AG10803 (cell line): Measurements from ENCODE around the gene RETREG1.

Experiments used
- DNase-seq: peaks from one replicate; pipeline ENCODE4 v3.0.0; 2010; ENCODE audit warnings: low read depth
- H3K4me3 ChIP-seq: 2 replicates; pipeline ENCODE4 v1.5.1; 2011; ENCODE audit warnings: mild to moderate bottlenecking, low read length, control low read depth
- TF ChIP-seq, protein P1 (sequence below): conservative IDR thresholded peaks from 2 replicates; pipeline ENCODE4 v1.5.1; 2011; ENCODE audit warnings: mild to moderate bottlenecking, low read length, control low read depth, inconsistent platforms

The RETREG1 gene

DNA sequence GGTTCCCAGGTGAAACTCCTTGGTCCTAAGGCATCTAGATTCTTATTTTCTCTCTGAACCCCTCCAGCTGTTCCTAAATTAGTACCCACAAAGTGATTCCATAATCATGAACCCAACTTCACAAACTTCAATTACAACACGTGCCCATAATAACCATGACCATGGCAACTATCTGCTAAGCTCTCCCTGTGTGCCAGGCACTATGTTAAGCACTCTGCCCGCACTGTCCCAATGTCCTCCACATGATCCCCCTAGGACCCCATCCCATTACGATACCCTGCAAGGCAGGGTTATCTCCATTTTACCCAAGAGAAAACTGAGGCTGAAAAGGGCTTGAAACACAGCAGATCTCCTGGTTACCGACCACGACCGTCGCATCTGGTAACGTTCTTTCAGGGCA lies 125.9 kb downstream of the RETREG1 start:
- no peak for DNase-seq
- no peak overlapping the region for H3K4me3 ChIP-seq
- TF ChIP-seq, protein P1, sequence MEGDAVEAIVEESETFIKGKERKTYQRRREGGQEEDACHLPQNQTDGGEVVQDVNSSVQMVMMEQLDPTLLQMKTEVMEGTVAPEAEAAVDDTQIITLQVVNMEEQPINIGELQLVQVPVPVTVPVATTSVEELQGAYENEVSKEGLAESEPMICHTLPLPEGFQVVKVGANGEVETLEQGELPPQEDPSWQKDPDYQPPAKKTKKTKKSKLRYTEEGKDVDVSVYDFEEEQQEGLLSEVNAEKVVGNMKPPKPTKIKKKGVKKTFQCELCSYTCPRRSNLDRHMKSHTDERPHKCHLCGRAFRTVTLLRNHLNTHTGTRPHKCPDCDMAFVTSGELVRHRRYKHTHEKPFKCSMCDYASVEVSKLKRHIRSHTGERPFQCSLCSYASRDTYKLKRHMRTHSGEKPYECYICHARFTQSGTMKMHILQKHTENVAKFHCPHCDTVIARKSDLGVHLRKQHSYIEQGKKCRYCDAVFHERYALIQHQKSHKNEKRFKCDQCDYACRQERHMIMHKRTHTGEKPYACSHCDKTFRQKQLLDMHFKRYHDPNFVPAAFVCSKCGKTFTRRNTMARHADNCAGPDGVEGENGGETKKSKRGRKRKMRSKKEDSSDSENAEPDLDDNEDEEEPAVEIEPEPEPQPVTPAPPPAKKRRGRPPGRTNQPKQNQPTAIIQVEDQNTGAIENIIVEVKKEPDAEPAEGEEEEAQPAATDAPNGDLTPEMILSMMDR, result no peak

DNA sequence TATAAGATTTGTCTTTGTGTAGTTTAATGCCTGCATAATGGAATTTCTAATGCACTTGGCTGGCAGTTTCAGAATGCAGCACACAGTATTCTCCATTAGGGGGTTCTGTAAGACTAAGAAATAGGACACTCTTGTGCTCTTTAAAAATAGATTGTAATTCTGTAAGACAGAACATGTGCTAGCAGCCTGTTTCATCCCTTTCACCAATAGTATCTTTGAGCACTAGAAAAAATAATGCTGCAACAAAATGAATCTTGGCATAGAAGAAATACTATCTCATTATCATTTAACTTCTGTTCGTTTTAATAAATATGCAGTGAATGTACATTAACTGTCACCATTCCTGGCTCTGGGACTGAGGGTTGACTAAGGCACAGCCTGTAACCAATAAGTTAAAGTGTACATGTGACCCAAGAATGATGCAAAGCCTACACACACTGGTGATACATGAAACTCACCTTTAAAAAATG lies 127.4 kb downstream of the RETREG1 start:
- H3K4me3 ChIP-seq, result no peak overlapping the region
- DNase-seq, result peak; percentile 67
- TF ChIP-seq, protein P1, result peak; percentile 90

DNA sequence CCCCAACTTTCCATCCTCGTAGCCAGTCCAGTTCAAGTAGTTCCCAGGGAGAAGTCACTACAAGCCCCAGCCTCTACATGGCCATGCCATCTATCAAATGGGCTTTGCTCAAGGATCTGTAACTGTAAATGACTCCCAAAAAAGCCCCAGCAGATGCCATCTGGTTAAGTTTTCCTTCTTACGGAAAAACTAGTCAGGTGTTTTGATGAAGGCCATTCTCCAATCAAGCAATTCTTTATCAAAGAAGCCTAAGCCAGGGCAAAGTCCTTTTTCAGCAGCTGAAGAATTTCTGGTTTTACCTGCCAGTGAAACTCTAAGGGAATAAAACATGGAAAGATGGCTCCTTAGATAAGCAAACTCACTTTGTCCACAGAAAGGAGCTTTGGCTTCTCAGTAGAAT lies 129.3 kb downstream of the RETREG1 start:
- DNase-seq, result no peak
- TF ChIP-seq, protein P1, result no peak
- no peak overlapping the region for H3K4me3 ChIP-seq

DNA sequence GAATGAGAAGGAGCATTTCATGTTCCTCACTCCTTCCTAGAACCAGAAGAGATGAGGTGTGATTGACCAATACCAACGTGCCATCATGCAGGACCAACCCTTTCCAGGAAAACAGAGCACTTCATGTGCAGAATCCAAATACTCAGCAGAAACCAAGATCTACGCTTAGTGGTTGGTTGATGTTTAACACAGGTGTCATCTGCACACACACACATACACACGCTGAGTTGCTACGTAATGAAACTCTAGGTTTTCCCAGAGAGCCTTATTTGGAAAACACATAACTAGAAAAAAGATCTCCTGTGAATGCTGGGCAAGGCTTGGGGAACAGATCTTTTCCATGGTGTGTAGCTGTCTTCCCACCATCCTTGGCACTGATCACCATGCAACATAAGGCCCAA lies 130.1 kb downstream of the RETREG1 start:
- no peak for DNase-seq
- TF ChIP-seq, protein P1, result no peak
- H3K4me3 ChIP-seq, result no peak overlapping the region

DNA sequence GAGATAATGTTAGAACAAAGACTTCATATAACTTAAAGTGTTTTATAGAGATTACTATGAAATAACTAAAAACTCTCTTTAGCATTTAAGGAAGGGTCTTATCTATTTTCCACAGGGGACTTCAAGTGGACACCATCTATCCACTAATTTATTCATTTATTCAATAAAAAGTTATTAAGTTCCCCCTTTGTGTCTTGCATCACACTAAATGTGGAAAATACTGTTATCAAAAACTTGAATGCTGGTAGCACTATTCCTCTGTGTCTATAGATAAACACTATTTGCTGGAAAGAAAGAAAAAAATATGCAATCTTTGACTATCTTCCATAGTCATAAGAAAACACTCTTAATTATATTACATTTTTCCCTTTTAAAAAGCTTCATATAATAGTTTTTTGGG lies 131.1 kb downstream of the RETREG1 start:
- no peak overlapping the region for H3K4me3 ChIP-seq
- DNase-seq, result no peak
- TF ChIP-seq, protein P1, result no peak

DNA sequence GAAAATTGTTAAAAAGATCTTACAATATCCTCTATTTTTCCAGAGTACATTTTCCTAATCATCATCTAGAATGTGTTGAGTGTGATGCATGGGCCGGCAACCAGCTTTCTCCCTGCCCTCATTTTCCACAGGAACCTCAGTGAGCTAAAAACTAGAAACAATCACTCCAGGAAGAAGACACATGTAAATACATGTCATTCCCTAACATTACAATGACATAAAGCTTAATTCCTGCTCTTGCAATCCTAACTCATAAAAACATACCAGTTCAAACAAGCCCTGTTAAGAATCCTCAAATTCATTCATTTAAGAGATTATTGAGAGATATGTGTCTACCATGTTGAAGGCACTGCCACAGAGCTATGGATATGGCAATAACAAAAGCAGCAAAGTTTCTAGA lies 132.7 kb downstream of the RETREG1 start:
- H3K4me3 ChIP-seq, result no peak overlapping the region
- TF ChIP-seq, protein P1, result no peak
- no peak for DNase-seq

DNA sequence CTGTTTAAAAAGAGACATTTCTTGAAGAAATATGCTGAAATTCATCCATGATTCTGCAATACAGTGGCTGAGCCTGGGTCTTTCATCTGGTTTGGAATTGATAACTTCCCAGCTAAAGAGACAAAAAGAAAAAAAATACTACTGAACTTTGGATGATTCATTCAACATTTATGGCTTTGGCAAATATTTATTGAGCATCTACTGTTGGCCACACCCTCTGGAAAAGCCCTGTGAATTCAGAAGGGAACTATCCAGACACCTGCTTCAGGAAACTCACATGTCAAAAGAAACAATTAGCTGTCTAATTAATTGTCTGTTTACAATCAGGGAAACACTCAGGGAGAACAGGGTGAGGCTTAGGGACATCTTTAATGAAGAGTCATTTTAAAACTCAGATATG lies 133.4 kb downstream of the RETREG1 start:
- TF ChIP-seq, protein P1, result no peak

More for the DNA sequence above, 133.4 kb downstream of the RETREG1 start:
- DNase-seq, result no peak
- no peak overlapping the region for H3K4me3 ChIP-seq
